Activated CD4-positive, alpha-beta T cell treated with anti-CD3 and anti-CD28 coated beads, Interleukin-2, amount 10 ng/mL, durations not matched to agents 7 days and 5 days (primary cell): Measurements from ENCODE around the gene CORO2B. TPM values are rescaled to one million over a fixed set of nuclear protein-coding genes. Genes with fewer than 3 reads are reported as not detected.

Experiments
- CTCF ChIA-PET: fragments of 350-600 bp; sonication (Branson Sonifier 250); formaldehyde crosslinking; loops from one replicate; lab custom pipeline; 2021; ENCODE audit warnings: antibody characterized with exemption; lab: Charles Lee
- POLR2A ChIA-PET: fragments of 350-600 bp; sonication (Branson Sonifier 250); formaldehyde crosslinking; loops from one replicate; lab custom pipeline; 2021; ENCODE audit warnings: antibody characterized with exemption; lab: Charles Lee
- DNase-seq: peaks from one replicate; pipeline ENCODE4 v3.0.0-alpha.2; 2020
- H3K27ac Mint-ChIP-seq: one replicate; pipeline ENCODE4 v1.8.0; 2021; ENCODE audit warnings: mild to moderate bottlenecking, moderate library complexity, mixed read lengths
- H3K27me3 Mint-ChIP-seq: one replicate; pipeline ENCODE4 v1.8.0; 2021; ENCODE audit warnings: mixed read lengths
- H3K36me3 Mint-ChIP-seq: one replicate; pipeline ENCODE4 v1.8.0; 2021; ENCODE audit warnings: low read depth, mixed read lengths
- H3K4me1 Mint-ChIP-seq: one replicate; pipeline ENCODE4 v1.8.0; 2021; ENCODE audit warnings: mixed read lengths
- H3K4me3 Mint-ChIP-seq: one replicate; pipeline ENCODE4 v1.8.0; 2021; ENCODE audit warnings: mild to moderate bottlenecking, moderate library complexity, mixed read lengths
- H3K9me3 Mint-ChIP-seq: one replicate; pipeline ENCODE4 v1.8.0; 2021; ENCODE audit warnings: mixed read lengths
- total RNA-seq, 2 experiments: library from RNA; stranded (reverse); gene quantifications; one replicate each; pipeline ENCODE4 v1.2.3, GENCODE V29; 2021

CORO2B gene
- total RNA-seq, 2 experiments from 2014 or later: not detected

DNA sequence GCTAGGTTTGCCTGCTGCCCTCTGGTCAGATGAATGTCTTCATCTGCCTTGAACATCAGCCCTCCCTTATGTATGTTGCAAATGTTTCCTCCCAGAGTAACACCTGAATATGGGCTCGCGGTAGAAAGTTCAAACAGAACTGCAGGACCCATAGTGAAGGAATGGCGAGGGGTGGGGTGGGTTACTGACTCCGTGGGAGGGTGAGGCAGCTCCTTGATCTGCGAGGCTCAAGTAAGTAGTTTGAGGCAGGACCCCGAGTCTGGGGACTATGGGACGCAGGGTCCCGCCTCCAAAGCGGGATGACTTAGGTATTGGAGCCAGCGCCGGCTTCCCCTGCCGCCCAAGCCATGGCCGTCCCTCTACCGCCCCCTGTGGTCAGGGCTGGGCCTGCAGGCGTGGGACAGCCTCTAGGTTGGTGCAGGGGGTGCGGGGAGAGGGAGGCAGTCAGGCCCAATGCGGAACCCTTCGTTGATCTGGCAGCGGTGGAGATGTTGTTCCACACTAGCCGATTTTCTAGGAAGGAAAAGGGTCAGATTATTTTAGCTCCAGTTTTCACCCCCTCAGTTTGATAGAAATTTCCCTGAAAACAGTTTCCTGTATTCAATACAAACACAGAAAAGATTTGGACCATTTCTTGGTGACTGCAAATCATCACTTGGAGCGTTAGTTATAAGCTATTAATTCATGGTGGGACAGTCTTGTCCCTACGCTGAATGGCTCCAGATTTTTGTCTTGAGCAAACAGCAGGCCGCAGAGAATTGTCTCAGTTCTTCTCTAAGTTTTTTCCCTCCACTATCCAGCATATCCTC, 72.3 kb downstream of the CORO2B start:
- Mint-ChIP-seq H3K4me3 (no peak overlapping the region), H3K4me1 (no peaks in the 10 kb centered on the region), H3K9me3 (no peaks in the 10 kb centered on the region), H3K36me3 (no peaks in the 10 kb centered on the region), H3K27ac (no peak overlapping the region), H3K27me3 (no peaks in the 10 kb centered on the region)
- POLR2A ChIA-PET: no interaction called here
- CTCF ChIA-PET: interaction anchor here (0.7 to 1.3 kb wide), 2 partner anchors 13 to 23 kb away, joined by 3 to 4 read pairs; no protein-coding TSS in a partner anchor
- peak; percentile 44 for DNase-seq

DNA sequence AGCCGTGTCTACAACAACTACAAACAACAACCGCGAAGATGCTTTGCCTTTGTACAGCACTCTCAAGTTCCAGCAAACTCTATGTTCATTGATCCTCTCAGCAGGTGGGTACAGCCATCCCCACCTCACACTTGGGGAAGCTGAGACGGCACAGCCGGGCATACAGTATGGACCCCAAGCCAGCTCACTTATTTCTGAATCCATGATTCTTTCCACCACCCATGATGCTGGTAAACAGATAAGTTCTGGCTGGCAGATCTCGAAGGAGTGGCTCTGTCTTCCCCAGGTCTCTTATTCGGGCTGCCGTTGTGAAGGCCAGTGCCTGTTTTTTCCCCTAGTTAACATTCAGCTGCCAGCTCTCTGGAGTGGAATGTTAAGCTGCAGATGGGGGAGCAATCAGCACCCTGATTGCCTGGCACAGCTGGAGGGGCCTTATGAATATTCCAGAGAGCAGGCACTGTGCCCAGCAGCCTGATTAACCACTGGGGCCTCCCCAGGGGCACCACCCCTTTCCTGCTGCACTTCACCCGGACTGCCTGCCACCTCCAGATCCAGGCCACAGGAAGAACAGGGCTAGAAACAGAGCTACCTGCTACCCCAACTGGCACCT, 73.2 kb downstream of the CORO2B start:
- H3K27me3 Mint-ChIP-seq: no peaks in the 10 kb centered on the region
- no peak for DNase-seq
- H3K4me3 Mint-ChIP-seq: no peak overlapping the region
- H3K36me3 Mint-ChIP-seq: no peaks in the 10 kb centered on the region
- CTCF ChIA-PET: interaction anchor here (0.7 to 1.3 kb wide), 2 partner anchors 12 to 22 kb away, joined by 3 to 4 read pairs; no protein-coding TSS in a partner anchor
- POLR2A ChIA-PET: no interaction called here
- H3K4me1 Mint-ChIP-seq: no peaks in the 10 kb centered on the region
- no peak overlapping the region for H3K27ac Mint-ChIP-seq
- no peaks in the 10 kb centered on the region for H3K9me3 Mint-ChIP-seq

DNA sequence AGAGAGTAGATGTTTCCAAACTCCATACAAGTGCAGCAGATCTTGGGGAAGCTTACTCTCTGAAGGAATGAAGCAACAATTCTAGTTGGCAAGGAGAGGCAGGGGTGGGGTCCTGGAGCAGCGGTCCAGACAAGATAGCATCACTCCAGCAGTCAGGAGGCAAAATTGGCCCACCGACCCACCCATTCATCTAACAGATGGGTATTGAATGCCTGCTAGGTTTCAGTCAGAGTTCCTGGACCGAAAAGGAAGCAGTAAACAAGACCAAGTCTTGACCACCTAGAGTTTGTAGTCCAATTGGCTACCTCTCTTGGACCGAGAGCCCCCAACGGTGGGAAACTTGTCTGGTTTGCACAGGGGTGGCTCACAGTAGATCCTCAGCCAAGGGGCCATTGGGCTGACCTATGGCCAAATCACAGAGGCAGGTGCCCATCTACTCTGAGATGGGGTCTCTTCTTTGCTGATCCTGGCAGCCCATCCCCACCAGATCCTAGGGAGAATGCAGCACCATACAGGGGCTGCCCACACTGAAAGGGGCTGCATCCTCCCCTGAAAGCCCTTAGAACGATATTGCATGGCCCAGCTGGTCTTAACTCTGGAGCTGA, 74.3 kb downstream of the CORO2B start:
- H3K36me3 Mint-ChIP-seq: no peaks in the 10 kb centered on the region
- H3K9me3 Mint-ChIP-seq: no peaks in the 10 kb centered on the region
- H3K4me3 Mint-ChIP-seq: no peak overlapping the region
- no peaks in the 10 kb centered on the region for H3K27me3 Mint-ChIP-seq
- DNase-seq: no peak
- no peak overlapping the region for H3K27ac Mint-ChIP-seq
- no peaks in the 10 kb centered on the region for H3K4me1 Mint-ChIP-seq
- CTCF ChIA-PET: no interaction called here
- POLR2A ChIA-PET: no interaction called here

DNA sequence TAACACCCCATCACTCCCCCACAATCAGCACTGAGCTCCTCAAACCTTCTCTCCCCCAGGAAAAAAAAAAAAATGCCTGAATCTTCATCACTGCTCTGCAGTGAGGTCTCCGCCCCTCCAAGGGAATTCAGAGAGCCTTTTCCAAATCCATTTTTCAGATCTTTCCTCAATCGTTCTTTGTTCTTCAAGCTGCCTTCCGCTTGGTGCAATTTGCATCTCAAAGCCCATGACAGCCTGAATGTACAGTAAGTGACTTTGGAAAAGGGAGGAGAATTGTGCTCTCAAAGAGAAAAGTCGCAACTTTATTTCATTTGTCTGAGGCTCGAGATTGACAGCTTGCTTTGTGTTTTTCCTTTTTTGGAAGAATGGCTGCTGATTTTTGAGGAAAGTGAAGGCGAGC, 75.0 kb downstream of the CORO2B start:
- H3K4me1 Mint-ChIP-seq: no peaks in the 10 kb centered on the region
- H3K27ac Mint-ChIP-seq: no peak overlapping the region
- no peak for DNase-seq
- ChIA-PET CTCF (no interaction called here), POLR2A (no interaction called here)
- H3K36me3 Mint-ChIP-seq: no peaks in the 10 kb centered on the region
- no peak overlapping the region for H3K4me3 Mint-ChIP-seq
- no peaks in the 10 kb centered on the region for H3K9me3 Mint-ChIP-seq
- H3K27me3 Mint-ChIP-seq: no peaks in the 10 kb centered on the region

DNA sequence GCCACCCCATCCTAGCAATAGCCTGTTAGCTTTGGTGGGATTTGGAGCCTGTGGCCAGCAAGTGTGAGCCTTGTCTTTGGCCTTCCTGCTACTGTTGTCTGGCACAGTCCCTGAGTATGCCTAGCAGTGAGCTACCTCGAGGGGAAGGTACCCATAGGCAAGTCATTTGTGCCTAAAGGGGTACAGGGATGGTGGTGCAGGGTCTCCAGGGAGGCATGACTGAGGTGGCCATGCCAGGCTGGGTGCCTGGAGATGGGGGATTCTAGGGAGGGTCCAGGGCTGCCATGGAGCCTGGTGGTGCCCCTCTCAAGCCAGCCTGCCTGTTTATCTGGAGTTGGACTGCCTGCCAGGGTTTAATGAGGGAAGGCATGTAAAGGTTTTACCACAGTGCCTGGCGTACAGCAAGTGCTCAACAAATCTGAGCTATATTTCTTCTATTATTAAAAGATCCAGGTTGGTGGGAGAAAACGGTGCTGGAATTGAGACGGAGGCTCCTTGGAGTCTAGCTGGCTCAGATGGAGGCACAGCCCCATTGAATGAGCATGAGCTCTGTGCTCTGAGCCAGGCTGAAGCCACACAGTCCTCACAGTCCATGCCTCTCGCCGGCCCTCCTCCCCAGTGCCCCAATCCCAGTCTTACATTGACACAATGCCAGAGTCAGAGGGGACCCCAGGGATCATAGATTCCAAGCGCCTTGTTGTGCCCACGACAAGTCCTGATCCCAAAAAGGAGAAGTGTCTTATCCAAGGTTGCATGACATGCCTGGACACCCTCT, 76.2 kb downstream of the CORO2B start:
- Mint-ChIP-seq H3K9me3 (no peaks in the 10 kb centered on the region), H3K27ac (no peak overlapping the region), H3K4me1 (no peaks in the 10 kb centered on the region), H3K36me3 (no peaks in the 10 kb centered on the region), H3K27me3 (no peaks in the 10 kb centered on the region), H3K4me3 (no peak overlapping the region)
- POLR2A ChIA-PET: no interaction called here
- CTCF ChIA-PET: no interaction called here
- DNase-seq: no peak

DNA sequence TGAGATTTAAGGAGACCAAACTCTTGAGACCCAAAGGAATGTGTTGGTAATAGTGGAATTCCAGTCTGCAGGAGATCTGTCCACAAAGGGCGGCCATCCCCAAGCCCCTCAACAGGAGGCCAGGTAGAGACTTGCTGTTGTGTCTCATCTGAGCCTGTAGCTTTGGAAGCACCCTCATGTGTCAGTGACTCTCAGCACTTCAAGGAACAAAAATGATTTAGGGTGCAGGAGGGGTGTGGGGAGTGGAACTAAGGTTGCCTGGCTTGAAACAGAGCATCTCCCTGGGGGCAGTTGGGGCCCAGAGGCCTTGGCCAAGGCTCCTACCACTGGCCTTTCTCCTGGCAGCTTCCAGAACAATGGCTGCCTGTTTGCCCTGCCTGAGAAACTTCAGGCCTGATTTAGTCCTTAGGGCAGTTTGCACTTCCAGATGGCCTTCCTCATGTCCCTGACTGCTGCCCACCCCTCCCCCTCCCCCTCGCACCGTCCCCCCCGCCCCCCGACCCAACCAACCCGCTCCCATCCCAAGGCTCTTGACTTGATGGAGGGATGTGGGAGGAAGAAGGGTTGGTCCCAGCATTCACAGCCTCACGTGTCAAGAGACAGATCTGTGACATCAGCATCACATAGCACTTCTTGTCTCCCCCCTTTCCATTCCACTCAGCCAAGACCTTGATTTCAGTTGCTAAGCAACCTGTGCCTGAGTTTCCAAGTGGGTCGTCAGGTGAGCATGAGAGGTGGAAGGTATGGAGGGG, 77.1 kb downstream of the CORO2B start:
- CTCF ChIA-PET: no interaction called here
- no peaks in the 10 kb centered on the region for H3K4me1 Mint-ChIP-seq
- no peak overlapping the region for H3K27ac Mint-ChIP-seq
- no peaks in the 10 kb centered on the region for H3K36me3 Mint-ChIP-seq
- no peaks in the 10 kb centered on the region for H3K9me3 Mint-ChIP-seq
- no peak for DNase-seq
- POLR2A ChIA-PET: no interaction called here
- no peaks in the 10 kb centered on the region for H3K27me3 Mint-ChIP-seq
- H3K4me3 Mint-ChIP-seq: no peak overlapping the region

DNA sequence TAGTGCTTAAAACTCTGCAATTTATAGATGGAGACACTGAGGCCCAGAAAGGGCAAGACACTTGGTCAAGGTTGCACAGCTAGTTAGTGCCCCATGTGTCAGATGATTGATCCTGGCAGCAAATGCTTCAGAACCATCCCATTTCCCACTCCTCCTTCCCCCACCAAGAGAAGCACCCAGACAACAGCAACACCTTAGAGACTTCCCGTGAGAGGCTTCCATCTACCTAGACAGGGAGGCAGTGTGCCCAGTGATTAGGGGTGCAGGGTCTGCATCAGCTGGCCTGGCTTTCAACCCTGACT, 77.6 kb downstream of the CORO2B start:
- CTCF ChIA-PET: no interaction called here
- POLR2A ChIA-PET: no interaction called here
- DNase-seq: no peak
- Mint-ChIP-seq H3K27me3 (no peaks in the 10 kb centered on the region), H3K4me3 (no peak overlapping the region), H3K36me3 (no peaks in the 10 kb centered on the region), H3K27ac (no peak overlapping the region), H3K4me1 (no peaks in the 10 kb centered on the region), H3K9me3 (no peaks in the 10 kb centered on the region)

DNA sequence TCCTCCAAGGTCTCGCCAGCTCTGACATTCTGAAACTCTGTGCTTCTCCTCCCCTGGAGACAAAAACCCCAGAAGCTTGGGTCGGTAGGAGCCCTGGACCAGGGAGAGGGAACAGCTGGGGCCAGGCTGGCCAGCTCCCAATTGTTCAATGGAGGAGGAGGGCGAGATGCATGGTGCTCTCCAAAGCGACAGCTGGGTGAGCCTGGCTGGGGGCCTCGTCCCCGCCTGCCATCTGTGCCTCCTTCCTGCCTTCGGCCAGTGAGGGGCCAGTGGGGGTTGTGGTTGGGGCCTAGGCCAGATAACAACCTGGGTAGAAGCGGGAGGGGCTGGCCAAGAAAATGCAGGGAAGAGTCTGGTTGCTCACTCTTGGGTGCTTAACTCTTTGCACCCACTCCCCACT, 79.4 kb downstream of the CORO2B start:
- DNase-seq: no peak
- H3K4me1 Mint-ChIP-seq: no peaks in the 10 kb centered on the region
- H3K9me3 Mint-ChIP-seq: no peaks in the 10 kb centered on the region
- H3K36me3 Mint-ChIP-seq: no peaks in the 10 kb centered on the region
- H3K4me3 Mint-ChIP-seq: no peak overlapping the region
- ChIA-PET POLR2A (no interaction called here), CTCF (interaction anchor here (0.6 kb wide), 1 partner anchor 1707 kb away, joined by 4 read pairs; no protein-coding TSS in a partner anchor)
- H3K27ac Mint-ChIP-seq: no peak overlapping the region
- H3K27me3 Mint-ChIP-seq: peaks cover 2% of the 10 kb centered on the region

DNA sequence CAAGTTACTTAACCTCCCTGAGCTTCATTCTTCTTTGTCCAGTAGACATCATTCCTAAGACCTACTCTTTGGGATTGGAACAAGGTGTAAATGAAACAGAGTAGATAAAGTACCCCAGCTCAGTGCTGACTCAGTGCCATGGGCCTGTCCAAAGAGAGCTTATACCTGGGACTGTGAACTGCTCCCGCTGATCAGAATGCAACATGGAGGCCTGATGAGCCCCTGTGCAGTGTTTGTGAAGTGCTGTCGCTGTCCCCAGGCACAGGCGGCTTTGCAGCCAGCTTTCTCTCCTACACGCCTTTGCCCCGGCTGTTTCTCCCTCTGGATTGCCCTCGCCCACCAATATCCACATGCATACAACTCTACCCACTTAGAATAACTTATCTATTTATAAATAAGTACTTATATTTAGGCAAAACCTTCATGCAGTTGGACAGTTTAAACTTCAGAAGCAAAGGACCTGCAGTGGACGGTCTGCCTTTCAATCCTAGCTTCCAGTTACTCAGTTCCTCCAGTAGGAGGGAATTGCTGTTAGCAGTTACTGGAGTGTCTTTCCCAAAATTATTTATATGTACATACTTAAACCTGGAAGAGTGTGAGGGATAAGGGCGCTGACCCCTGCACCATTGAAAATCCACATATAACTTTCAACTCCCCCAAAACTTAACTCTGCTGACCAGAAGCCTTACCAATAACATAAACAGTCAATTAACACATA, 80.0 kb downstream of the CORO2B start:
- H3K4me1 Mint-ChIP-seq: no peaks in the 10 kb centered on the region
- POLR2A ChIA-PET: no interaction called here
- DNase-seq: no peak
- no peak overlapping the region for H3K4me3 Mint-ChIP-seq
- H3K36me3 Mint-ChIP-seq: no peaks in the 10 kb centered on the region
- H3K9me3 Mint-ChIP-seq: no peaks in the 10 kb centered on the region
- H3K27ac Mint-ChIP-seq: no peak overlapping the region
- CTCF ChIA-PET: no interaction called here
- H3K27me3 Mint-ChIP-seq: peaks cover 5% of the 10 kb centered on the region

DNA sequence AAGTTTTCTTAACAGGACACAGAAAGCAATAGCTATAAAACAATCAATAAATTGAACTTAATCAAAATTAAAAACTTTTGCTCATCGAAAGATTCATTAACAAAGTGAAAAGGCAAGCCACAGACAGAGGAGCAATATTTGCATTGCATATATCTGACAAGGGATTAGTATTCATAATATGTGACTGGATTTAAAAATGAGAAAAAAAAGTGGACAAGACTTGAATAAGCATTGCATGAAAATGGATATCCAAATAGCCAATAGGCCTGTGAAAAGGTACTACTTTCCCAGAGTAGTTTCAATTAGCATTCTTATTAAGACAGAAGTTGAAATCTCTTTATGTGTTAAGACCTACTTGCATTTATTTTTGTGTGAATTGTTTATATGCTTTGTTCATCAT, 84.7 kb downstream of the CORO2B start:
- ChIA-PET CTCF (interaction anchor here (0.8 to 1.3 kb wide), 2 partner anchors 12 to 104 kb away, joined by 3 read pairs; no protein-coding TSS in a partner anchor), POLR2A (no interaction called here)
- DNase-seq: no peak
- Mint-ChIP-seq H3K27me3 (peaks cover 8% of the 10 kb centered on the region), H3K9me3 (no peaks in the 10 kb centered on the region), H3K27ac (no peak overlapping the region), H3K4me3 (no peak overlapping the region), H3K36me3 (no peaks in the 10 kb centered on the region), H3K4me1 (no peaks in the 10 kb centered on the region)

DNA sequence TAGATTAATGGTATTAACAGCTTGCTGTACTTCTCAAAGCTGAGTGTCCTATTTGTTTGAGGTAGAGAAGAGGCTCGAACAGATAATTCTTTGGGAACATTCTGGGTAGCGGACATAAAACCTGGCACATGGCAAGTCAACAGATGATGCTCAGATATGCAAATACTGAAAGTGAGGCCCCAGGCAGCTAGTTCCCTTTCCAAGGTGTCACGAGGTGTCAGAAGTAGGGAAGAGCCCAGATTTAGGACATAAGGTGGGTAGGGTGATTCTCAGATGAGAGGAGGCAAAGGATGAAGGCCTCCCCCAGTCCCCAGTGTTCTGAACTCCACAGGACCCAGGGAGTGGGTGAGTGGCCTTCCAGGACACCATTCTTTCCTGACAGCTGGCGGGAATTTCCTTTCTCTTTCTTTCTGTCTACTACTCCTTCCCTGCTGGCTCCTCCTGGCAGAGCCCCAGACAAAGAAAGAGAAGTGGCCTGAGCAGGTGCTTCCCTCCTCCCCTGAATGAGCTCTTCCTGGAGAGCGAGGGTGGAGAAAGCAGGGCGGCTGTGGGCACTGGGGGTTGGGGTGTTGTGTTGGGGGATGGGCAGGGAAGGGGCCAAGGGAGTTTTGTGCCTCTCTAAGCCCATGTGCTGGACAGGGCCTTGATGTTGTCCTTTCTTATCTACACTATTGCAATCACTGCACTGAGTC, 87.5 kb downstream of the CORO2B start:
- Mint-ChIP-seq H3K36me3 (no peaks in the 10 kb centered on the region), H3K4me3 (no peak overlapping the region), H3K27me3 (peaks cover 8% of the 10 kb centered on the region), H3K9me3 (no peaks in the 10 kb centered on the region), H3K4me1 (no peaks in the 10 kb centered on the region), H3K27ac (no peak overlapping the region)
- DNase-seq: no peak
- CTCF ChIA-PET: no interaction called here
- POLR2A ChIA-PET: no interaction called here
